Measurements from ENCODE around the gene TUBB6. TPM values are rescaled to one million over a fixed set of nuclear protein-coding genes. Genes with fewer than 3 reads are reported as not detected.

The TUBB6 gene
- total RNA-seq, 2 donors from 2014 or later, result 357 to 454 TPM

GRCh38 chr18:12308386-12309100 lies 502 bp downstream of the TUBB6 start:
- Histone ChIP-seq H3K4me3 (peak overlapping the region; percentile 96), H3K36me3 (peaks cover 23% of the 10 kb centered on the region), H3K27me3 (replicated peaks; ENCODE audit: insufficient read depth) (no peaks in the 10 kb centered on the region), H3K4me1 (ENCODE audit: control insufficient read depth in 1 of 2, low read depth in 2 of 2) (peaks cover 21 to 39% of the 10 kb centered on the region in 2 donors), H3K27ac (peak overlapping the region; percentile 99), H3K9me3 (peaks cover 8% of the 10 kb centered on the region)
- TF ChIP-seq CTCF (IDR thresholded peaks at IDR 0.05), result no peak
- ATAC-seq (ENCODE audit: insufficient number of reproducible peaks, low FRiP score, low read depth), result peak; percentile 78
- peak; percentile 73 for DNase-seq (ENCODE audit: low spot score)

DNA sequence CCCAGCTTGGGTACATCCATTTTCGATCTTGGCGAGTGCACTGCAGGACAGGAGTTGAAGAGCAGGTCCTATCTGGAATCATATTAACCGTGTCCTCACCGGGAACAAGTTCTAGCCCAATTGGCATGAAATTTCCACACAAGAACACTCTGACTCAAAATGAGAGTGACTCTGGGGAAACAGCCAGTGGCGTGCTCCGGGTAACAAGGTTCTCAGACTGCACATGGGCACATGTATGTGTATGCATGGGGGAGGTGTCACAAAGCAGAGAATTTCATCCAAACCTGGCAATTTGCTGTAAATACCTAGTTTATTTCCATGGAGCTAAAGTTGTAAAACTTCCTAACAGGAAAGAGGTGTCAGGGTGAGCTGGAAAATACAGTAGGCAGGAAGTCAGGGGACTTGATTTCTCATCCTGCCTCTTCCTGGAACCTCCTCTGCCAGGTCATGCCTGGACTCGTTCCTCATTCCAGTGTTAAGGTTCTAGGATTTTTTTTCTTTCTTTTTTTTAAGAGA lies 1.7 kb downstream of the TUBB6 start:
- peaks cover 8% of the 10 kb centered on the region for H3K9me3 ChIP-seq

GRCh38 chr18:12310762-12311161 lies 2.7 kb downstream of the TUBB6 start:
- DNase-seq (ENCODE audit: low spot score) (no peak), ATAC-seq (ENCODE audit: insufficient number of reproducible peaks, low FRiP score, low read depth) (no peak)
- Histone ChIP-seq H3K4me1 (ENCODE audit: control insufficient read depth in 1 of 2, low read depth in 2 of 2) (peaks cover 40 to 60% of the 10 kb centered on the region in 2 donors), H3K9me3 (peaks cover 8% of the 10 kb centered on the region), H3K36me3 (peaks cover 23% of the 10 kb centered on the region), H3K4me3 (peak overlapping the region; percentile 96), H3K27ac (peak overlapping the region in 1 of 2 donors; percentile 99), H3K27me3 (replicated peaks; ENCODE audit: insufficient read depth) (no peaks in the 10 kb centered on the region)
- TF ChIP-seq CTCF (IDR thresholded peaks at IDR 0.05), result no peak

More for the DNA sequence above, 1.7 kb downstream of the TUBB6 start:
- Histone ChIP-seq H3K36me3 (peaks cover 23% of the 10 kb centered on the region), H3K27ac (peak overlapping the region; percentile 99), H3K4me3 (peak overlapping the region; percentile 96), H3K27me3 (replicated peaks; ENCODE audit: insufficient read depth) (no peaks in the 10 kb centered on the region), H3K4me1 (ENCODE audit: control insufficient read depth in 1 of 2, low read depth in 2 of 2) (peaks cover 30 to 51% of the 10 kb centered on the region in 2 donors)
- no peak for TF ChIP-seq CTCF (IDR thresholded peaks at IDR 0.05)
- no peak for DNase-seq (ENCODE audit: low spot score)
- ATAC-seq (ENCODE audit: insufficient number of reproducible peaks, low FRiP score, low read depth), result no peak

DNA sequence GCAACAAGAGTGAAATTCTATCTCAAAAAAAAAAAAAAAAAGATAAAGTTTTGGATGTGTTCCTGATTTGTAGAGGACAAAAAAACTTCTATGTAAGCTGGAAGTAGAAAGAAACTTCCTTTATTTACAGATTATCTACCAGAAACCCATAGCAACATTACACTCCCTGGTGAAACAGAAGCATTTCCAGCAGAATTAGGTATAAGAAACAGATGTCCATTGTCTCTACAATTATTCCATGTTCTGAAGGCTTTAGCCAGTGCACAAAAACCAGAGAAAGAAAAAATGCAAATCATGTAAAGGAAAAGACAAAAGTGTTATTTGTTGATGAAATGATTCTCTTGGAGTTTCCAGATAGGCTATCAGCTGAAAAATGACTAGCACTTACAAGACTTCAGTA lies 4.9 kb downstream of the TUBB6 start:
- Histone ChIP-seq H3K4me3 (no peak overlapping the region), H3K9me3 (peaks cover 8% of the 10 kb centered on the region), H3K4me1 (ENCODE audit: control insufficient read depth in 1 of 2, low read depth in 2 of 2) (peaks cover 45 to 68% of the 10 kb centered on the region in 2 donors), H3K36me3 (peaks cover 23% of the 10 kb centered on the region), H3K27me3 (replicated peaks; ENCODE audit: insufficient read depth) (no peaks in the 10 kb centered on the region), H3K27ac (peak overlapping the region in 1 of 2 donors; percentile 60)
- no peak for ATAC-seq (ENCODE audit: insufficient number of reproducible peaks, low FRiP score, low read depth)
- DNase-seq (ENCODE audit: low spot score), result no peak
- no peak for TF ChIP-seq CTCF (IDR thresholded peaks at IDR 0.05)

- Histone ChIP-seq H3K4me1 (ENCODE audit: control insufficient read depth in 1 of 2, low read depth in 2 of 2) (peaks cover 47 to 73% of the 10 kb centered on the region in 2 donors), H3K27ac (peak overlapping the region; percentile 10 to 60), H3K27me3 (replicated peaks; ENCODE audit: insufficient read depth) (no peaks in the 10 kb centered on the region), H3K4me3 (no peak overlapping the region), H3K36me3 (peaks cover 23% of the 10 kb centered on the region), H3K9me3 (peaks cover 8% of the 10 kb centered on the region)
- TF ChIP-seq CTCF (IDR thresholded peaks at IDR 0.05), result no peak
- no peak for DNase-seq (ENCODE audit: low spot score)
- no peak for ATAC-seq (ENCODE audit: insufficient number of reproducible peaks, low FRiP score, low read depth)
These were observed 5.6 kb downstream of the TUBB6 start for GRCh38 chr18:12313530-12314245.

All from thoracic aorta (tissue), 2 donors.